ENCODE results near the gene NBAS.

NBAS gene

GRCh38 chr2:15205562-15205961, 355.6 kb downstream of the NBAS start:
- no peak for DNase-seq (ENCODE audit: low spot score)

- DNase-seq (ENCODE audit: low spot score): no peak
Observed at GRCh38 chr2:15201009-15201408, 360.1 kb downstream of the NBAS start.

GRCh38 chr2:15200581-15200980, 360.6 kb downstream of the NBAS start:
- no peak for DNase-seq (ENCODE audit: low spot score)

- no peak for DNase-seq (ENCODE audit: low spot score)
Observed at GRCh38 chr2:15198051-15198450, 363.1 kb downstream of the NBAS start.

GRCh38 chr2:15195813-15196212, 365.3 kb downstream of the NBAS start:
- no peak for DNase-seq (ENCODE audit: low spot score)

GRCh38 chr2:15191789-15192188, 369.3 kb downstream of the NBAS start:
- no peak for DNase-seq (ENCODE audit: low spot score)

GRCh38 chr2:15189216-15189615, 371.9 kb downstream of the NBAS start:
- DNase-seq (ENCODE audit: low spot score): no peak

GRCh38 chr2:15187702-15188101, 373.4 kb downstream of the NBAS start:
- no peak for DNase-seq (ENCODE audit: low spot score)

GRCh38 chr2:15186118-15186517, 375.0 kb downstream of the NBAS start:
- no peak for DNase-seq (ENCODE audit: low spot score)

- no peak for DNase-seq (ENCODE audit: low spot score)
Observed at GRCh38 chr2:15184491-15184890, 376.6 kb downstream of the NBAS start.

GRCh38 chr2:15182275-15182674, 378.9 kb downstream of the NBAS start:
- DNase-seq (ENCODE audit: low spot score): no peak

- DNase-seq (ENCODE audit: low spot score): no peak
Observed at GRCh38 chr2:15181092-15181745, 379.9 kb downstream of the NBAS start.

- DNase-seq (ENCODE audit: low spot score): no peak
Observed at GRCh38 chr2:15180379-15180778, 380.8 kb downstream of the NBAS start.

- peak; percentile 15 for DNase-seq (ENCODE audit: low spot score)
Observed at GRCh38 chr2:15178946-15179345, 382.2 kb downstream of the NBAS start.

- DNase-seq (ENCODE audit: low spot score): peak; percentile 71
Observed at GRCh38 chr2:15177103-15177502, 384.0 kb downstream of the NBAS start.

GRCh38 chr2:15176604-15177003, 384.5 kb downstream of the NBAS start:
- DNase-seq (ENCODE audit: low spot score): no peak

GRCh38 chr2:15174567-15174966, 386.6 kb downstream of the NBAS start:
- no peak for DNase-seq (ENCODE audit: low spot score)

- no peak for DNase-seq (ENCODE audit: low spot score)
Observed at GRCh38 chr2:15173501-15173900, 387.6 kb downstream of the NBAS start.

GRCh38 chr2:15172825-15173224, 388.3 kb downstream of the NBAS start:
- DNase-seq (ENCODE audit: low spot score): no peak

- no peak for DNase-seq (ENCODE audit: low spot score)
Observed at GRCh38 chr2:15170070-15170775, 390.9 kb downstream of the NBAS start.

- no peak for DNase-seq (ENCODE audit: low spot score)
Observed at GRCh38 chr2:15169326-15170069, 391.6 kb downstream of the NBAS start.

- DNase-seq (ENCODE audit: low spot score): no peak
Observed at GRCh38 chr2:15168116-15168515, 393.0 kb downstream of the NBAS start.

GRCh38 chr2:15166878-15167277, 394.3 kb downstream of the NBAS start:
- DNase-seq (ENCODE audit: low spot score): no peak

Data from CD4-positive, alpha-beta T cell treated with Interleukin-2 at 100 ng/mL for 4 hours (primary cell).